ENCODE results near the gene UMODL1.

GRCh38 chr21:42047821-42048613 is 23.1 kb upstream of the UMODL1 start:
- no peak for TF ChIP-seq CTCF (conservative IDR thresholded peaks at IDR 0.05; ENCODE audit: low read length)
- no peak for TF ChIP-seq EZH2phosphoT487 (IDR thresholded peaks at IDR 0.05; ENCODE audit: borderline replicate concordance, low read depth, low read length)

Measured in OCI-LY7 (cell line).